HUES48 (cell line): Measurements from ENCODE around the gene SMYD3.

Experiments
- H3K27ac ChIP-seq: one replicate; pipeline ENCODE4 v1.7.0; 2013; ENCODE audit warnings: low read depth, low read length, inconsistent platforms
- H3K27me3 ChIP-seq: 2 replicates; pipeline ENCODE4 v1.6.1; 2013; ENCODE audit warnings: mild to moderate bottlenecking, low read length; ENCODE audit not compliant: control insufficient read depth, insufficient read depth
- H3K36me3 ChIP-seq: 2 replicates; pipeline ENCODE4 v1.6.1; 2013; ENCODE audit warnings: low read length; ENCODE audit not compliant: control insufficient read depth, insufficient read depth
- H3K4me1 ChIP-seq: 2 replicates; pipeline ENCODE4 v1.6.1; 2013; ENCODE audit warnings: mild to moderate bottlenecking, low read length; ENCODE audit not compliant: control insufficient read depth, insufficient read depth
- H3K4me3 ChIP-seq: 2 replicates; pipeline ENCODE4 v1.5.1; 2013; ENCODE audit warnings: mild to moderate bottlenecking, low read depth, low read length
- H3K9ac ChIP-seq: 2 replicates; pipeline ENCODE4 v1.6.1; 2013; ENCODE audit warnings: mild to moderate bottlenecking, low read depth, low read length, moderate library complexity
- H3K9me3 ChIP-seq: 2 replicates; pipeline ENCODE4 v1.6.1; 2013; ENCODE audit warnings: low read length; ENCODE audit not compliant: control insufficient read depth, insufficient read depth

Gene SMYD3

GRCh38 chr1:245906207-245906606 lies 600.9 kb downstream of the SMYD3 start:
- Histone ChIP-seq H3K27me3 (no peaks in the 10 kb centered on the region), H3K36me3 (no peaks in the 10 kb centered on the region), H3K27ac (no peak overlapping the region), H3K4me3 (no peak overlapping the region), H3K4me1 (no peaks in the 10 kb centered on the region), H3K9ac (no peak overlapping the region), H3K9me3 (peaks cover 14% of the 10 kb centered on the region)

- no peak overlapping the region for H3K9ac ChIP-seq
- H3K36me3 ChIP-seq = no peaks in the 10 kb centered on the region
- H3K4me3 ChIP-seq = no peak overlapping the region
- no peaks in the 10 kb centered on the region for H3K27me3 ChIP-seq
- H3K4me1 ChIP-seq = no peaks in the 10 kb centered on the region
- peaks cover 14% of the 10 kb centered on the region for H3K9me3 ChIP-seq
- no peak overlapping the region for H3K27ac ChIP-seq
These were observed 603.2 kb downstream of the SMYD3 start for GRCh38 chr1:245903851-245904250.

DNA sequence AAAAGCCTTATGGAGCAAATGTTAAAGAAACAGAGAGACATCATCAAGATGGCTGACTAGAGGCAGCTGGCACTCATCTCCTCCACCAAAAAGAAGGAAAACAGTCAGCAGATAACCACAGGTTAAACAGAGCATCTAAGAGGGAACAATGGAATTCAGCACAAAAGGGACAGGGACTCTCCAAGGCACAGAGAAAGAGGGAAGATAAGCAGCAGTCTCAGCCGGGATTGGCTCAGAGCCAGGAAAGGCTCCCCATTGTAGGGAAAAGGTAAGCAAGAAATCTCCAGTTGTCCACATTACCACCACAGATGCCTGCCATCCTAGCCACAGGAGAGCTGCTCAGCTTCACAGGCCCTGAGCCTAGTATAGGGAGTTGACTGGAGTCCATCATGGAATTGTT lies 605.5 kb downstream of the SMYD3 start:
- Histone ChIP-seq H3K27ac (no peak overlapping the region), H3K4me3 (no peak overlapping the region), H3K36me3 (no peaks in the 10 kb centered on the region), H3K4me1 (no peaks in the 10 kb centered on the region), H3K9ac (no peak overlapping the region), H3K9me3 (peaks cover 14% of the 10 kb centered on the region), H3K27me3 (no peaks in the 10 kb centered on the region)

DNA sequence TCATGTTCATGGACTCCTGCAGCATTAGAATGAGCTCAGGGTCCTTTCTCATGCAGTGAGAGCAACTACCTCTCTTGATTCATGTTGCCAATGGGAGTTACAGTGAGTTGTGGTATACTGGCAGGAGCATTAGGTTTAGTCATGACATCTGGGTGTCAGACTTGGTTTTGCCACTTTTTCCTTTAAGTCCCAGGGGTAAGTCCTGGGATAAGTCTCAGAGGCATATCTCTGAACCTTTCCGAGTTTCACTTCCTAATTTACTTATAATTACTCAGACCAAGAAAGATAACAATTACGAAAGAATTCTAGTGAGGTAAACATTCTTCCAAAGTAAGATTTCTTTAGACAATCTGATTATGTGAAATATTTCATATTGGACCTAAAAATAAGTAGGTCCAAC lies 606.0 kb downstream of the SMYD3 start:
- Histone ChIP-seq H3K4me3 (no peak overlapping the region), H3K9ac (no peak overlapping the region), H3K4me1 (no peaks in the 10 kb centered on the region), H3K27me3 (no peaks in the 10 kb centered on the region), H3K36me3 (no peaks in the 10 kb centered on the region), H3K27ac (no peak overlapping the region), H3K9me3 (peaks cover 14% of the 10 kb centered on the region)

- Histone ChIP-seq H3K27me3 (no peaks in the 10 kb centered on the region), H3K27ac (no peak overlapping the region), H3K4me1 (no peaks in the 10 kb centered on the region), H3K36me3 (no peaks in the 10 kb centered on the region), H3K9me3 (peaks cover 10% of the 10 kb centered on the region), H3K9ac (no peak overlapping the region), H3K4me3 (no peak overlapping the region)
These were observed 608.5 kb downstream of the SMYD3 start for GRCh38 chr1:245898581-245898980.

DNA sequence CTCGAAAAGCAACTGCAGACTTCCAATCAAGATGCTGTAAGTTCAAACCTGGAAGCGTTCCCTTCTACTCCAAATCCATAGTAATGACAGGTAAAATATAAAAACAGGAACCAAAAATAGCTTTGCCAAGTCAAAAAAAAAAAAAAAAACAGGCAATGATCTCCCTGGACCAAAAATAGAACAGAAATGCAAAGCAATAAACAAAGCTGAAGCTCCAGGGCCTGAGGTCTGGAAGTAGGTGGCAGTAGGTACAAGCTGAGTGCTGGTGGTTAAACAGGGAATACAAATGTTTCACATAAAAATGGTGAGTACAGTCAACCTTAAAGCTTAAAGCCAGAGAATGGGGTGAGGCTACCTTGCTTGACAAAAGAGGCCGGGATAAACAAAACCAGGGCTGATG lies 610.8 kb downstream of the SMYD3 start:
- H3K4me1 ChIP-seq = no peaks in the 10 kb centered on the region
- H3K27me3 ChIP-seq = no peaks in the 10 kb centered on the region
- H3K9me3 ChIP-seq = no peaks in the 10 kb centered on the region
- H3K4me3 ChIP-seq = no peak overlapping the region
- H3K27ac ChIP-seq = no peak overlapping the region
- H3K36me3 ChIP-seq = no peaks in the 10 kb centered on the region
- no peak overlapping the region for H3K9ac ChIP-seq

DNA sequence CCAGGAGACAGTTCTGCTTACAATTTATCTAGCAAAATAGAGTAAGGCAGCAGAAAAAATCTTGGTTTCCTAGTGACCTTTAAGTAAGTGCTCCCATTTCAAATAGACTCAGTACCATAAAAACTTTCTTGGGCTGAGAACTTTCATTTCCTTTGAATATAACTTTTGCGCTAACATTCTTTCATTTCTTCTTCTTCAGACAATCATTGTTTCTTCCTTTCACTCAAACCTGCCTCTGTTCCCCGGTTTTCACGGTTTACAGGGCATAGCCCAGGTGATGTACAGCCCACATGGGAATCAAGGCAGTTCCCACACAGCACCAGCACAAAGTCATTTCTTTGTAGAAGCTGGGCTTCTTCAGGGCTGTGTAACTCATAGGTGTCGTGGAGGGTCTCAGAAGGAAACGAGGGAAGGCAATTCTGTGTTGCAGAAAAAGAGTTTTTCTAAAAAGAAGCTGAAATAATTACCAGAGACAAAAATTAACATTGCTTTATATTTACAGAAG lies 611.6 kb downstream of the SMYD3 start:
- Histone ChIP-seq H3K36me3 (no peaks in the 10 kb centered on the region), H3K27me3 (no peaks in the 10 kb centered on the region), H3K27ac (no peak overlapping the region), H3K4me1 (no peaks in the 10 kb centered on the region), H3K4me3 (no peak overlapping the region), H3K9ac (no peak overlapping the region), H3K9me3 (no peaks in the 10 kb centered on the region)

GRCh38 chr1:245894843-245895242 lies 612.2 kb downstream of the SMYD3 start:
- Histone ChIP-seq H3K27ac (no peak overlapping the region), H3K9ac (no peak overlapping the region), H3K4me1 (no peaks in the 10 kb centered on the region), H3K4me3 (no peak overlapping the region), H3K27me3 (no peaks in the 10 kb centered on the region), H3K9me3 (no peaks in the 10 kb centered on the region), H3K36me3 (no peaks in the 10 kb centered on the region)

GRCh38 chr1:245893025-245893424 lies 614.1 kb downstream of the SMYD3 start:
- Histone ChIP-seq H3K27ac (no peak overlapping the region), H3K9ac (no peak overlapping the region), H3K27me3 (no peaks in the 10 kb centered on the region), H3K36me3 (no peaks in the 10 kb centered on the region), H3K4me3 (no peak overlapping the region), H3K9me3 (no peaks in the 10 kb centered on the region), H3K4me1 (no peaks in the 10 kb centered on the region)

- no peak overlapping the region for H3K9ac ChIP-seq
- H3K36me3 ChIP-seq = no peaks in the 10 kb centered on the region
- H3K4me3 ChIP-seq = no peak overlapping the region
- H3K27ac ChIP-seq = no peak overlapping the region
- H3K4me1 ChIP-seq = no peaks in the 10 kb centered on the region
- H3K9me3 ChIP-seq = no peaks in the 10 kb centered on the region
- H3K27me3 ChIP-seq = no peaks in the 10 kb centered on the region
These were observed 618.3 kb downstream of the SMYD3 start for GRCh38 chr1:245888809-245889208.

DNA sequence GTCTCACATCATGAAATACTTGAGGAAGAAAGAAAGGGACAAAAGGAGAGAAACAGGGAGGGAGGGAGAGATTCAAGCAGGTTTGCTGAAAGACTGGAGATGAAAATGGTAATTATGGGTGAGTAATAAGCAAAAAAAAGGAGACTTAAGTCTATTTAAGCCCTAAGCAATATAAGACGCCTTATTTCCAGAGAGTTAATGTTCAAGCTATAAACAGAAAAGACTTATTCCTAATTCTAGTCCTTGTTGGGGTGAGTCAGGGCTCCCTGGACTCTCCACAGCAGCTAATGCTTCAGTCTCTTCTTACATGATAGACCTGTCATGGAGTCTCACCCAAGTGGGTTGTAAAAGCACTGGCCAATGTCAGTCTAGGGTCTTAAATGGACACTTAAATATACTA lies 619.2 kb downstream of the SMYD3 start:
- Histone ChIP-seq H3K27me3 (no peaks in the 10 kb centered on the region), H3K4me1 (no peaks in the 10 kb centered on the region), H3K9me3 (no peaks in the 10 kb centered on the region), H3K9ac (no peak overlapping the region), H3K27ac (no peak overlapping the region), H3K4me3 (no peak overlapping the region), H3K36me3 (no peaks in the 10 kb centered on the region)
